GM19395 (cell line): ENCODE data around the gene MSL3B.

ENCODE experiments used
- ATAC-seq: cut with Tn5 transposase; IDR thresholded peaks from one replicate; pipeline ENCODE4 v1.9.1; 2021; ENCODE audit warnings: mild to moderate bottlenecking, moderate library complexity; ENCODE audit not compliant: unreplicated experiment

MSL3B gene

DNA sequence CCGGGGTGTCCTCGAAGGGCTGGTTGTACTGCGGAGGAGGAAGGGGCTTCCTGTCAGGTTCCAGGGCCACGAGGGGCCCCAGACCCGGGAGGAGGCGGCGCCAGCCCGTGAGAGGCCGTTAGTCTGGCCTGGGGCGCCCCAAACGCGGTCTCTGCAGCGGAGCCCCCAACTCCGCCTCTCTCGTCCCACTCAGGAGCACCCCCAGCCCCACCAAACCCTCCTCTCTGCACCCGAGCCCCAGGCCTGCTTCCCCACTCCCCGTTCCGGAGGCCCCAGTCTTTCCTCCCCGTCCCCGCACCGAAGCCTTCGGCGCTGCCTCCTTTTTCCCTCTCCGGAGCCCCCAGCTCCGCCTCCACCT lies 14.3 kb downstream of the MSL3B start:
- ATAC-seq: peak; percentile 7

DNA sequence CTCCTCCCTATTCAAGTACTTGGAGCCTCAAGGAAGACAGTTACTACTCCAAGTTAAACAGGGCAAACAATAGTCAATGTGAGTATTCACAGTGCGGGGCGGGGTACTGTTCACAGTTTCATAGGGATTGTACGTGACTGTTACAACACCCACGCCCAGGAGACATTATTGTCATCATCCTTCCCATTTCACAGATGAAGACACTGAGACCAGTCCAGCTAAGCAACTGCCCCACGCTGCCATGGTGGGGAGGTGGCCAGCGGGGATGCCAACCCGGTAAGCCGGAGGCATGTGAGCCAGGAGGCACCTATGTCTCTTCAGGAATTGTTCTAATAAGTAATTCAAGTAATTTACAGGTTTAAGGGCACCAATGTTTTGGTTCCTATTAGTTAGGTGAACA lies 14.8 kb downstream of the MSL3B start:
- ATAC-seq: no peak

DNA sequence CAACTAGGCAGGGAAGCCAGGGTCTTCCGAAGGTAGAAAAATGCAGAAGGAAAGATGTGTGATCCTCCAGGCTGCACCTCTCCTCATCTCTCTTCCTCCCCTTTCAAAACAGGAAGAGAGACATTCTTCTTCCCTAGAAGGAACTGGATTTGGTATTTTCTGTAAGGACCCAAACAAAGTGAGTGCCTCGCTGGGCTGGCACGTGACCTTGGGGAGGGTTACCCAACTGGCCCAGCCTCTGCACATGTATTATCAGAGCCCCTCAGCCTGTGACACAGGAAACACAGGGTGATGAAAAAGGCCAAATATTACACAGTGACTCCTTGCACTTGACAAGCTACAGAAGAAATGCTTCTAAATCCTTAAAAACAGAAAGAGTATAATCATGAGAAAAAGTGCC lies 16.1 kb downstream of the MSL3B start:
- ATAC-seq: no peak

- no peak for ATAC-seq
Observed at GRCh38 chr2:233851169-233851568, 17.0 kb downstream of the MSL3B start.

GRCh38 chr2:233850745-233851144 lies 17.4 kb downstream of the MSL3B start:
- ATAC-seq: no peak

DNA sequence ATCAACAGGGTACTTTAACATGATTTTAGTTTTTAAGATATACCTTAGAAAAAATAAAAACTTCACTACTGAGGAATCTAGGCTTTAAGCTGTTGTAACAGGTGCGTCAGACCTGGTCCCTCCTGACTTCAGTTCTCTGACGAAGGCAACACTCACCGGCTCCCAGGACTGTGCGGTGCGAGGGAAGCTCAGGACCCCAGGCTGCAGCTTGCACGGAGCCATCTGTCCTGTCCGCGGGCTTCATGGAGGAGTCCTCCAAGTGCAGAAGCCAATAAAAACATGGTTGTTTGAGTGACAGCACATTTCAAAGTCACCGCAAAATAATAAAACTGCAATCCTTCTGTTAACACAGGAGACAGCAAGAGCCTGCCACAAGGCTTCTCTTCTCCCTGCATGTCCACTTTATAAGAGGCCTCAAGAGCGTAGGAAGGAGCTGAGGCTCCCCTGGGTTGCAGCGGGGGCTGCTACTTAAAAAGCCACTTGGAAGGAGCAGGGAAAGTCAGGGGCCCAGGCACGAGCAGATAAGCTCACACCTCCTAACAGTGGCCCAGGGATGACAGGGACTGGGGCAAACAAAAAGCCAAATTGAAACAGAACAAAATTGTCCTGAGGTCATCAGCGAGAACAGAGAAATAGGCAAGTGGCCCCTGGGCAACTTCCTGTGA lies 18.4 kb downstream of the MSL3B start:
- no peak for ATAC-seq

DNA sequence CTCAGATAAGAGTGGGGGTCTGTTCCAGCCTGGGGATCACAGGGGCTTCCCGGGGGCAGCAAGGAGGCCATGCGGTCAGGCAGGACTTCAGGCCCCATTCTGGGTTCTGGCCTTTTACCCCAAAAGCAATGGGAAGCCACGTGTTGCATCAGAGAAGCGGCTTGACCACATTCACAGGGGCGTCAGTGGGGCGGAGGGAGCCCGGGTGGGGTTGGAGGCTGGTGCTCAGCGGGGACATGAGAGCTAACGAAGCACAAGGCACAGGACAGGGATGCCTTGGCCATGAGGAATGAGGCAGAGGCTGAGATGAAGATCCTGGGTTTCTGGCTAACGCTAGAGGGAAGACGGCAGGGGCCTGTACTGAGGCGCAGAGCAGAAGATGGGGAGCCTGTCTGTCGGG lies 19.9 kb downstream of the MSL3B start:
- no peak for ATAC-seq

DNA sequence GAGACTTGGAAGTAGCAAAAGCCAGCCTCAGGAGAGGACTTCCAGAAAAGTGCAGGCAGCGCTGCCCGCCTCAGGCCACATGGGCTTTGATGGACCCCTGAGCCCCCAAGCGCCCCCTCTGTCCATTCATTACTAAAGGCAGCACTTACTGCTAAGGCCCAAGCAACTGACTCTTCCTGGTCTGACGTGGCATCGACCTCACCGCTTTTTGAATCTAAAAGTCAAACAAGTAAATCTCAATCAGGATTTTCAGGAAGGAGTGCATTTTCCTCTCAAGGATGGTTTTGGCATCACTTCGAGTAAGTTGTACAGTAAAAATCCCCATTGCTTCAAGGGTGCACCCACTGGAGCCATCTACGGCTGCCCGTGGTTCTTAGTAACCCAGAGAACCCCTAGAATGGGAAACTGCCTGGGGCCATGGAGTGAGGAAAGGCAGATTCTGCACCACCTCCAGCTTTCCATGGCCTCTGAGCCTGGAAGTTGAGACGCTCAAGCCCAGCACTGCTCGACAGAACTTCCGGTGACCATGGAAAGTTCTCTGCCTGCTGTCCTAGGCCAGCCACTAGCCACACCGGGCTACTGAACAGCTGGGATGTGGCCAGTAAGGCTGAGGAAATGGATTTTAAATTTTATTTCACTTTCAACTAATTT lies 20.8 kb downstream of the MSL3B start:
- no peak for ATAC-seq

DNA sequence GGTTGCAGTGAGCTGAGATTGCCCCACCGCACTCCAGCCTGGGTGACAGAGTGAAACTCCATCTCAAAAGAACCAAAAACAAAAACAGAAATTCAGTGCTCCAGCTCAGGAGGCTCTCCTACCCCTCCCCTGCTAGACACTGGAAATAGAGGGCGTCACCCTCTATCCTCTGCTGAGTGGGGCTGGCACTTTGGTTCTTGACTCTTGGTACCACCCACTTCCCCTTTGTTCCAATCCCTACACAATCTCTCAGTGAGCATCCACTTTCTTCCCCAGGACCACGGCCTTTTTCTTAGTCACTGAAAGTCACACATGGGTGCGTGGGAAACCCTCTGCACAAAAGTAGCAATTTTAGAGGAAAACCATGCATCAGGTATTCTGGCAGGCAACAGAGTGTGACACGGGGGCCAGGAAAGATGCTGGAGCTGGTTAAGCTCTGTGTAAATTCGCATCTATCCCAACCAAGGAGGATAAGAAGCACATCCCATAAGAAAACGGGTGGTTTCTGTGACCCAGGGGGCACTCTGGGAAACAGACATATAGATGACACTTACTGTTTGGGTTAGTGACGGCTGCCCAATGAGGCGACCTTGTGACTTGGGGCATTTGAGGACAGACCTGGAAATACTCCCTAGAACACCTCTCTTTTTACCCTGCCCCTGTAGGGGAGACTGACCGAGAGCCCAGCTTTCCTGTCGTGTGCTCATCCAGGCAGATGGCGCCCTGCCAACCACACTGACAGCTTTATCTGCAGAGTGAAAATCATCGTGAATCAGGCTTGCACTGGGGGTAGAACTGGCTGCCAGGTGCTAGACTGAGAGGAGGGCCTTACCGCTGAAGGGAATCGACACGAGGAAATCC lies 21.6 kb downstream of the MSL3B start:
- no peak for ATAC-seq

- no peak for ATAC-seq
Observed at GRCh38 chr2:233845301-233846060, 22.7 kb downstream of the MSL3B start.

DNA sequence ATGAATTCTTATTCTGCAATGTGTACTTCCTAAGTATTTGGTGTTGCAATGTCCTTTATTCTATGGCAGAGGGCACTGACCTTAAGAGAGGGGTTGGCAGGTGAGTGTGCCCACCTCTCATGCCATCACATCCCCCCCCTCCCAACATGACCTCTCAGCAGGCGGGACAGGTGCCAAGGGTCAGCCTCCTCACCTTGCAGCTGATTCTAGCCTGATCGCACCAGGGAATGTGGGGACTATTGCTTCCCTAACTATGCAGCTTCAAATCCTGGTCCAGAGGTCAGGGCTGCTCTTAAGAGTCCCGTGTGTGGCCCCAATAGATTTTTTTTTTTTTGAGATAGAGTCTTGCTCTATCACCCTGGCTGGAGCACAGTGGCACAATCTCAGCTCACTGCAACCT lies 23.4 kb downstream of the MSL3B start:
- no peak for ATAC-seq

GRCh38 chr2:233844064-233844807 lies 23.9 kb downstream of the MSL3B start:
- no peak for ATAC-seq

- ATAC-seq: no peak
Observed at GRCh38 chr2:233841183-233841582, 27.0 kb downstream of the MSL3B start.

DNA sequence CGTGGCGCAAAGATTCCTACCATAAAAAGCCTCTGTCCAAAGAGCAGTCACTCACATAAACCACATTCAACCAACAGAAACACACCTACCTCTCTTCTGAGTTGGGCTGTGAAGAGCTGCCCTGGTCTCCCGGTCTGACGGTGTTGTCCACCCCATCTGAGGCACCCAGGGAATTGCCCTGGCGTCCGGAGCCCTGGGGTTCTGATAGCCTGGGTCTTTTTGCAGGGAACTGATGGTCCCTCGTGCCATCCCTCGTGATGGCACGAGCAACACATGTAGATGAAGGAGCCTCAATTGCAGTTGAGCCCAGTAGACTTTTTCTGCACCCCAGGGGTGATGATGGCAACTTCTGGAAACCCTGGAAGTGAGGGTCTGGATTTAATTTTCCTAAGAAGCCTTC lies 27.7 kb downstream of the MSL3B start:
- no peak for ATAC-seq

GRCh38 chr2:233839447-233839820 lies 28.8 kb downstream of the MSL3B start:
- no peak for ATAC-seq

GRCh38 chr2:233838726-233839446 lies 29.3 kb downstream of the MSL3B start:
- no peak for ATAC-seq

DNA sequence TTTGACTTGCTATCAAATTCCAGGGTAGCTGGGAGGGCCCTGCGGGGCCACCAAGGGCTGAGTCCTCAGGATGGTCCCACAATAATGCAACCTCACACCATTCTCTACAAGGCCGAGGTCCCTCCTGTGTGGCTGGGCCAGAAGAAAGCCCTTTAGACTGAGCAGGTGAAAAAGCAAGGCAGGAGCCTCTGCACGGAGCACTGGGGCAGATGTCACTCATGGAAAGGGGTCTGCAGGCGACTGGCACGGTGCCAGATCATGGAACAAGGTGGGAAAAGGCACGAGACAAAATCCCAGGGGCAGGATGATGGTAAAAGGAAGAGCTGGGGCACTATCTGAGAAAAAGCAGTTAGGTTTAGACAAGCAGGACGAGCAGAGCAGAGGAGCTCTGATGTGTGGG lies 29.9 kb downstream of the MSL3B start:
- ATAC-seq: no peak

DNA sequence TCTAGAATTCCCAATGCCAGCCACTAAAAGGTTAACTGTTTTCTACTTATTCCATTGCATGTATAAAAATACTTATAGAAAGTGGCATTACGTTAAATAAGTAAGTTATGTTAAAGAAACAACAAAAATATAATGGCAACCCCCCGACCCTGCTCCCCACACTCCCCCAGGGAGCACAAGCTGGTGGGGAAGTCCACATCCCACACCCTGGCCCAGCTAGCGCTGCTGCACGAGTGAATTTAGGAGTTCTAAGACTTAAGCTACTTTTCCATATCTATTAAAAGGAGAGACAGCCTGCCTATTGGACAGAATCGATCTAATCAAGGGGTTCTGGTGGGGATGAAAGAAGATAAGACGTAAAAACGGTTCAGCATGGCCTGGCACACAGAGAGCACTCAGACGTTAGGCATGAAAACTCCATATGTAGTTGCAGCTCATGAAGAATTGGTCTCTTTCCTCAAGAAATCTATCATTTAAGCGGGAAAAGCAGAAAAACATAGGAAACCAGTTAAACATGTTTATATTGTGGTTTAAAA lies 30.4 kb downstream of the MSL3B start:
- no peak for ATAC-seq

- ATAC-seq: no peak
Observed at GRCh38 chr2:233836359-233836758, 31.8 kb downstream of the MSL3B start.
